H1 (cell line): ENCODE data around the gene GABRA6. TPM values are rescaled to one million over a fixed set of nuclear protein-coding genes. Genes with fewer than 3 reads are reported as not detected.

Experiments
- CTCF ChIA-PET: fragments of 300-600 bp; sonication (Branson Sonifier 250); formaldehyde crosslinking; loops from one replicate; lab custom pipeline; 2021; ENCODE audit not compliant: partially characterized antibody; lab: Charles Lee
- POLR2A ChIA-PET: fragments of 300-600 bp; sonication (Branson Sonifier 250); formaldehyde crosslinking; loops from one replicate; lab custom pipeline; 2021; ENCODE audit warnings: inconsistent platforms; ENCODE audit not compliant: partially characterized antibody; lab: Charles Lee
- DNase-seq, 2 experiments: peaks; one replicate each; pipeline versions ENCODE4 v3.0.0 to v3.0.0-alpha.2; 2010 to 2022; ENCODE audit warnings: low spot score in 2 of 2, low read depth in 1 of 2, mixed read lengths in 1 of 2
- FAIRE-seq: peaks from 2 replicates; lab custom pipeline; 2011; peaks lifted over from hg19 to GRCh38; lab: Jason Lieb, UNC
- H2AFZ ChIP-seq: 2 replicates; pipeline ENCODE4 v1.8.1; 2012; ENCODE audit warnings: low read length, inconsistent platforms
- H2AK5ac ChIP-seq: 2 replicates; pipeline ENCODE4 v1.6.1; 2013; ENCODE audit warnings: low read depth, low read length
- H2BK120ac ChIP-seq: replicated peaks from 2 replicates; pipeline ENCODE3; 2013; ENCODE audit warnings: low read depth, low read length, inconsistent platforms
- H2BK12ac ChIP-seq: 2 replicates; pipeline ENCODE4 v1.6.1; 2013; ENCODE audit warnings: low read depth, low read length
- H2BK15ac ChIP-seq: 2 replicates; pipeline ENCODE4 v1.6.1; 2013; ENCODE audit warnings: low read length
- H2BK20ac ChIP-seq: 2 replicates; pipeline ENCODE4 v1.6.1; 2013; ENCODE audit warnings: low read length
- H2BK5ac ChIP-seq: 2 replicates; pipeline ENCODE4 v1.6.1; 2013; ENCODE audit warnings: low read depth, low read length
- H3K14ac ChIP-seq: 2 replicates; pipeline ENCODE4 v1.6.1; 2013; ENCODE audit warnings: inconsistent platforms; ENCODE audit not compliant: insufficient read length
- H3K18ac ChIP-seq: 2 replicates; pipeline ENCODE4 v1.6.1; 2013; ENCODE audit warnings: low read length; ENCODE audit errors: extremely low read depth
- H3K23ac ChIP-seq: 2 replicates; pipeline ENCODE4 v1.6.1; 2013; ENCODE audit warnings: inconsistent platforms; ENCODE audit not compliant: insufficient read length
- H3K23me2 ChIP-seq: 2 replicates; pipeline ENCODE4 v1.6.1; 2013; ENCODE audit warnings: low read depth, low read length
- H3K27ac ChIP-seq: 2 replicates; pipeline ENCODE4 v1.6.1; 2011; ENCODE audit warnings: low read depth, low read length, inconsistent platforms
- H3K27me3 ChIP-seq, 4 experiments: replicated peaks in 1 of 4; 1 replicate in 1 of 4; 2 replicates in 3 of 4; pipeline versions ENCODE4 v1.6.1 to v1.8.1; 2011 to 2013; ENCODE audit warnings: low read length in 3 of 4, mild to moderate bottlenecking in 3 of 4, inconsistent platforms in 2 of 4, mixed read lengths in 2 of 4, moderate library complexity in 1 of 4; ENCODE audit not compliant: control insufficient read depth in 3 of 4, insufficient read depth in 3 of 4; ENCODE audit errors: extremely low read depth in 1 of 4
- H3K36me3 ChIP-seq, 4 experiments: 2 replicates each; pipeline versions ENCODE4 v1.6.1 to v1.8.1; 2011 to 2013; ENCODE audit warnings: mild to moderate bottlenecking in 4 of 4, low read length in 3 of 4, moderate library complexity in 2 of 4, control low read depth in 1 of 4, inconsistent platforms in 1 of 4; ENCODE audit not compliant: insufficient read depth in 4 of 4, control insufficient read depth in 2 of 4
- H3K4ac ChIP-seq: replicated peaks from 2 replicates; pipeline ENCODE3; 2013; ENCODE audit warnings: low read length, low read depth, mixed read lengths, inconsistent platforms; ENCODE audit not compliant: insufficient read length
- H3K4me1 ChIP-seq, 4 experiments: replicated peaks in 1 of 4; 1 replicate in 1 of 4; 2 replicates in 3 of 4; pipeline versions ENCODE4 v1.6.1 to v1.8.1; 2011 to 2013; ENCODE audit warnings: low read length in 3 of 4, inconsistent platforms in 2 of 4, mixed read lengths in 1 of 4; ENCODE audit not compliant: insufficient read depth in 4 of 4, control insufficient read depth in 3 of 4
- H3K4me2 ChIP-seq, 2 experiments: 2 replicates each; pipeline versions ENCODE4 v1.6.1 to v1.8.1; 2011 to 2013; ENCODE audit warnings: low read depth in 2 of 2, low read length in 2 of 2, control low read depth in 1 of 2, inconsistent platforms in 1 of 2, mild to moderate bottlenecking in 1 of 2; ENCODE audit not compliant: insufficient read depth in 1 of 2
- H3K4me3 ChIP-seq, 4 experiments: fragments of 200-600, 300-600 bp in 1 of 4; sonication (generic), shearing (Covaris generic), sonication (Bioruptor Twin) in 1 of 4; 2 replicates each; pipeline versions ENCODE4 v1.5.1 to v1.8.1; 2011 to 2016; ENCODE audit warnings: low read length in 4 of 4, low read depth in 3 of 4, control low read depth in 2 of 4, inconsistent platforms in 2 of 4, mild to moderate bottlenecking in 2 of 4, mixed read lengths in 1 of 4, moderate library complexity in 1 of 4; ENCODE audit not compliant: insufficient read depth in 2 of 4; ENCODE audit errors: extremely low read depth in 1 of 4
- H3K56ac ChIP-seq: replicated peaks from 2 replicates; pipeline ENCODE3; 2013; ENCODE audit warnings: low read depth, mild to moderate bottlenecking, mixed read lengths, low read length, inconsistent platforms; ENCODE audit not compliant: insufficient read length
- H3K79me1 ChIP-seq: 2 replicates; pipeline ENCODE4 v1.6.1; 2013; ENCODE audit warnings: low read depth, low read length, control low read depth
- H3K79me2 ChIP-seq, 2 experiments: 2 replicates each; pipeline versions ENCODE4 v1.6.1 to v1.8.1; 2012 to 2013; ENCODE audit warnings: low read length in 2 of 2, mild to moderate bottlenecking in 2 of 2, inconsistent platforms in 1 of 2; ENCODE audit not compliant: insufficient read depth in 2 of 2, control insufficient read depth in 1 of 2
- H3K9ac ChIP-seq, 4 experiments: replicated peaks in 1 of 4; 1 replicate in 1 of 4; 2 replicates in 3 of 4; pipeline versions ENCODE4 v1.6.1 to v1.8.1; 2011 to 2013; ENCODE audit warnings: low read depth in 3 of 4, low read length in 3 of 4, control low read depth in 2 of 4, mild to moderate bottlenecking in 2 of 4, moderate library complexity in 2 of 4, inconsistent platforms in 1 of 4; ENCODE audit errors: extremely low read depth in 1 of 4
- H3K9me3 ChIP-seq, 2 experiments: 2 replicates each; pipeline versions ENCODE4 v1.6.1 to v1.8.1; 2012 to 2013; ENCODE audit warnings: mild to moderate bottlenecking in 2 of 2, moderate library complexity in 2 of 2, control low read depth in 1 of 2, inconsistent platforms in 1 of 2, low read depth in 1 of 2, low read length in 1 of 2, mixed read lengths in 1 of 2; ENCODE audit not compliant: insufficient read depth in 2 of 2
- H4K20me1 ChIP-seq, 2 experiments: replicated peaks in 1 of 2; 2 replicates each; pipeline versions ENCODE3 to v1.8.1; 2011 to 2013; ENCODE audit warnings: inconsistent platforms in 2 of 2, low read length in 2 of 2, mild to moderate bottlenecking in 1 of 2; ENCODE audit not compliant: insufficient read depth in 2 of 2, control insufficient read depth in 1 of 2
- H4K5ac ChIP-seq: 2 replicates; pipeline ENCODE4 v1.6.1; 2013; ENCODE audit warnings: low read length, low read depth, mixed read lengths, inconsistent platforms; ENCODE audit not compliant: insufficient read length
- H4K8ac ChIP-seq: 2 replicates; pipeline ENCODE4 v1.8.0; 2013; ENCODE audit warnings: mild to moderate bottlenecking, moderate library complexity, low read length, inconsistent platforms; ENCODE audit not compliant: insufficient read depth; ENCODE audit errors: extremely low read depth
- H4K91ac ChIP-seq: replicated peaks from 2 replicates; pipeline ENCODE3; 2013; ENCODE audit warnings: low read length, mixed read lengths, inconsistent platforms; ENCODE audit not compliant: insufficient read length
- BACH1 ChIP-seq: IDR thresholded peaks from 2 replicates; pipeline ENCODE4 v1.6.1; 2012; ENCODE audit warnings: low read length, improper control_type of control experiment
- CHD1 ChIP-seq: IDR thresholded peaks from 2 replicates; pipeline ENCODE4 v1.6.1; 2012; ENCODE audit warnings: low read depth, low read length, improper control_type of control experiment
- EZH2 ChIP-seq: fragments of 200-600 bp; sonication (generic); IDR thresholded peaks from 2 replicates; pipeline ENCODE4 v1.7.1; 2012; ENCODE audit warnings: low read depth, mild to moderate bottlenecking, moderate library complexity, low read length, inconsistent platforms; ENCODE audit not compliant: severe bottlenecking
- TCF12 ChIP-seq: IDR thresholded peaks from 2 replicates; pipeline ENCODE4 v1.6.1; 2011; ENCODE audit warnings: low read depth, mild to moderate bottlenecking, low read length
- polyA plus RNA-seq, 7 experiments: library from polyadenylated mRNA; depleted of rRNA in 3 of 7; stranded (reverse) in 5 of 7; unstranded in 2 of 7; fragments of >200 nt in 5 of 7; fragments of 200-250 nt in 2 of 7; gene quantifications; 1 replicate in 5 of 7; 2 replicates in 1 of 7; 4 replicates in 1 of 7; pipeline versions ENCODE4 v1.2.1 to v1.2.3, GENCODE V29; 2011 to 2013; ENCODE audit warnings: missing spikeins in 2 of 7, mixed read lengths in 2 of 7
- total RNA-seq: library from RNA; stranded (reverse); fragmentation: NEBNext Ultra II Directional; extraction: Animal tissue kit (Norgen Biotek cat#: 25700); gene quantifications from 2 replicates; pipeline ENCODE4 v1.2.1, GENCODE V29; 2021

The GABRA6 gene
- total and polyA plus RNA-seq, 2 of the 8 experiments (the other 6 are each of a cell fraction or from before 2014, with no cell fraction given) = not detected

DNA sequence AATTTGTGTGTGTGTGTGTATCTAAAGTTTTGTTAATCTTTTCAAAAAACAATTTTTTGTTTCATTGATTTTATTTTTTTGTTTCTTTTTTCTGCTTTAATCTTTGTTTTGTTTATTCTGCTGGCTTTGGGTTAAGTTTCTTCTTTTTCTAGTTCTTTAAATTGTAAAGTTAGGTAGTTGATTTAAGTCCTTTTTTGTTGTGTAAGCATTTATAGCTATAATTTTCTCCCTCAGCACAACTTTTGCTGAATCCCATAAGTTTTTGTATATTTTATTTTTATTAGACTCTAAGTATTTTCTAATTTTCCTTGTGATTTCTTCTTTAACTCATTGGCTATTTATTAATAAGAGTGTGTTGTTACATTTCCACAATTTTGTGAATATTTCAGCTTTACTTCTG is 34.9 kb downstream of the GABRA6 start:
- POLR2A ChIA-PET = no interaction called here
- no peak overlapping the region for H3K56ac ChIP-seq
- H4K91ac ChIP-seq = no peak overlapping the region
- DNase-seq (no peak), FAIRE-seq (no peak)
- H3K4me3 ChIP-seq = no peak overlapping the region
- no peak overlapping the region for H3K23ac ChIP-seq
- no peak overlapping the region for H3K4ac ChIP-seq
- no peak overlapping the region for H3K14ac ChIP-seq
- H3K18ac ChIP-seq = no peak overlapping the region
- no peak overlapping the region for H3K4me2 ChIP-seq
- H2BK120ac ChIP-seq = no peak overlapping the region
- no peaks in the 10 kb centered on the region for H4K20me1 ChIP-seq
- no peaks in the 10 kb centered on the region for H3K23me2 ChIP-seq
- CTCF ChIA-PET = no interaction called here
- no peak overlapping the region for H2AFZ ChIP-seq
- H4K8ac ChIP-seq = no peak overlapping the region
- H3K9me3 ChIP-seq = no peaks in the 10 kb centered on the region
- no peaks in the 10 kb centered on the region for H3K79me1 ChIP-seq
- H3K4me1 ChIP-seq = no peaks in the 10 kb centered on the region
- H3K9ac ChIP-seq = no peak overlapping the region
- H2BK20ac ChIP-seq = no peak overlapping the region
- H3K79me2 ChIP-seq = no peaks in the 10 kb centered on the region
- no peak overlapping the region for H2BK5ac ChIP-seq
- H3K27ac ChIP-seq = no peak overlapping the region
- TF ChIP-seq CHD1 (no peak), EZH2 (no peak), BACH1 (no peak), TCF12 (no peak)
- TF ChIP-seq, all 59 proteins: peak for 0
- Histone ChIP-seq H2BK12ac (no peak overlapping the region), H2AK5ac (no peak overlapping the region), H2BK15ac (no peak overlapping the region), H3K36me3 (no peaks in the 10 kb centered on the region), H3K27me3 (no peaks in the 10 kb centered on the region), H4K5ac (no peak overlapping the region)
